ENCODE measurements around the gene CEP70.
"Not testable (repeated sequence)": the region's sequence is repeated elsewhere in the genome, so short reads cannot be mapped to it uniquely, and the experiment has no call there.

Gene CEP70

DNA sequence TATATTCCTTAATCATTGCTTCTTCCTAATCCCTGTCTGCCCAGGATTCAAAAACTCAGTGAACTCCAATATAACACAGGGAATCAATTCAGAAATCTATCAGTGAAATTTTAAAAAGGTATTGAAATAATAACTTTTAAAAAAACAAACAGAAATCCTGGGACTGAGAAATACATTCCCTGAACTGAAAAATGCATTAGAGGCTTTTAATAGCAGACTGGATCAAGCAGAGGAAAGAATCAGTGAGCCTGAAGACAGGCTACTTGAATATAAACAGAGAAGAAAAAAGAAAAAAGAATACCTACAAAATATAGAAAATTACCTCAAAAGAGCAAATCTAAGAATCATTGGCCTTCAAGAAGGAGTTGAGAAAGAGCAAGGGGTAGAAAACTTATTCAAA is 54.7 kb downstream of the CEP70 start:
- ATAC-seq = no peak
- TF ChIP-seq, protein P1, sequence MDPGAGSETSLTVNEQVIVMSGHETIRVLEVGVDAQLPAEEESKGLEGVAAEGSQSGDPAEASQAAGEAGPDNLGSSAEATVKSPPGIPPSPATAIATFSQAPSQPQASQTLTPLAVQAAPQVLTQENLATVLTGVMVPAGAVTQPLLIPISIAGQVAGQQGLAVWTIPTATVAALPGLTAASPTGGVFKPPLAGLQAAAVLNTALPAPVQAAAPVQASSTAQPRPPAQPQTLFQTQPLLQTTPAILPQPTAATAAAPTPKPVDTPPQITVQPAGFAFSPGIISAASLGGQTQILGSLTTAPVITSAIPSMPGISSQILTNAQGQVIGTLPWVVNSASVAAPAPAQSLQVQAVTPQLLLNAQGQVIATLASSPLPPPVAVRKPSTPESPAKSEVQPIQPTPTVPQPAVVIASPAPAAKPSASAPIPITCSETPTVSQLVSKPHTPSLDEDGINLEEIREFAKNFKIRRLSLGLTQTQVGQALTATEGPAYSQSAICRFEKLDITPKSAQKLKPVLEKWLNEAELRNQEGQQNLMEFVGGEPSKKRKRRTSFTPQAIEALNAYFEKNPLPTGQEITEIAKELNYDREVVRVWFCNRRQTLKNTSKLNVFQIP (CRISPR knock-in tag; IDR thresholded peaks at IDR 0.05; ENCODE audit: borderline replicate concordance, low read depth) = no peak
- TF ChIP-seq, protein P2, sequence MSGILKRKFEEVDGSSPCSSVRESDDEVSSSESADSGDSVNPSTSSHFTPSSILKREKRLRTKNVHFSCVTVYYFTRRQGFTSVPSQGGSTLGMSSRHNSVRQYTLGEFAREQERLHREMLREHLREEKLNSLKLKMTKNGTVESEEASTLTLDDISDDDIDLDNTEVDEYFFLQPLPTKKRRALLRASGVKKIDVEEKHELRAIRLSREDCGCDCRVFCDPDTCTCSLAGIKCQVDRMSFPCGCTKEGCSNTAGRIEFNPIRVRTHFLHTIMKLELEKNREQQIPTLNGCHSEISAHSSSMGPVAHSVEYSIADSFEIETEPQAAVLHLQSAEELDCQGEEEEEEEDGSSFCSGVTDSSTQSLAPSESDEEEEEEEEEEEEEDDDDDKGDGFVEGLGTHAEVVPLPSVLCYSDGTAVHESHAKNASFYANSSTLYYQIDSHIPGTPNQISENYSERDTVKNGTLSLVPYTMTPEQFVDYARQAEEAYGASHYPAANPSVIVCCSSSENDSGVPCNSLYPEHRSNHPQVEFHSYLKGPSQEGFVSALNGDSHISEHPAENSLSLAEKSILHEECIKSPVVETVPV (CRISPR knock-in tag; IDR thresholded peaks at IDR 0.05) = no peak
- TF ChIP-seq, protein P3, sequence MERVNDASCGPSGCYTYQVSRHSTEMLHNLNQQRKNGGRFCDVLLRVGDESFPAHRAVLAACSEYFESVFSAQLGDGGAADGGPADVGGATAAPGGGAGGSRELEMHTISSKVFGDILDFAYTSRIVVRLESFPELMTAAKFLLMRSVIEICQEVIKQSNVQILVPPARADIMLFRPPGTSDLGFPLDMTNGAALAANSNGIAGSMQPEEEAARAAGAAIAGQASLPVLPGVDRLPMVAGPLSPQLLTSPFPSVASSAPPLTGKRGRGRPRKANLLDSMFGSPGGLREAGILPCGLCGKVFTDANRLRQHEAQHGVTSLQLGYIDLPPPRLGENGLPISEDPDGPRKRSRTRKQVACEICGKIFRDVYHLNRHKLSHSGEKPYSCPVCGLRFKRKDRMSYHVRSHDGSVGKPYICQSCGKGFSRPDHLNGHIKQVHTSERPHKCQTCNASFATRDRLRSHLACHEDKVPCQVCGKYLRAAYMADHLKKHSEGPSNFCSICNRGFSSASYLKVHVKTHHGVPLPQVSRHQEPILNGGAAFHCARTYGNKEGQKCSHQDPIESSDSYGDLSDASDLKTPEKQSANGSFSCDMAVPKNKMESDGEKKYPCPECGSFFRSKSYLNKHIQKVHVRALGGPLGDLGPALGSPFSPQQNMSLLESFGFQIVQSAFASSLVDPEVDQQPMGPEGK (CRISPR knock-in tag; IDR thresholded peaks at IDR 0.05; ENCODE audit: borderline replicate concordance) = no peak
- TF ChIP-seq BACH2 (CRISPR knock-in tag; IDR thresholded peaks at IDR 0.05; ENCODE audit: borderline replicate concordance) = no peak

DNA sequence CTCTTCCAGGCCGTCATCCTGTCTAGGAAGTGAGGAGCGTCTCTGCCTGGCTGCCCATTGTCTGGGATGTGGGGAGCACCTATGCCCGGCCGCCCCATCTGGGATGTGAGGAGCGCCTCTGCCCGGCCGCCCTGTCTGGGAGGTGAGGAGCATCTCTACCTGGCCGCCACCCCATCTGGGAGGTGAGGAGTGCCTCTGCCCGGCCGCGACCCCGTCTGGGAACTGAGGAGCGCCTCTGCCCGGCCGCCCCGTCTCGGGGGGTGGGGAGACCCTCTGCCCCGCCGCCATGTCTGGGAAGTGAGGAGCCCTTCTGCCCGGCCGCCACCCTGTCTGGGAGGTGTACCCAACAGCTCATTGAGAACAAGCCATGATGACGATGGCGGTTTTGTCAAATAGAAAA is 72.6 kb downstream of the CEP70 start:
- not testable (repeated sequence) for ATAC-seq

DNA sequence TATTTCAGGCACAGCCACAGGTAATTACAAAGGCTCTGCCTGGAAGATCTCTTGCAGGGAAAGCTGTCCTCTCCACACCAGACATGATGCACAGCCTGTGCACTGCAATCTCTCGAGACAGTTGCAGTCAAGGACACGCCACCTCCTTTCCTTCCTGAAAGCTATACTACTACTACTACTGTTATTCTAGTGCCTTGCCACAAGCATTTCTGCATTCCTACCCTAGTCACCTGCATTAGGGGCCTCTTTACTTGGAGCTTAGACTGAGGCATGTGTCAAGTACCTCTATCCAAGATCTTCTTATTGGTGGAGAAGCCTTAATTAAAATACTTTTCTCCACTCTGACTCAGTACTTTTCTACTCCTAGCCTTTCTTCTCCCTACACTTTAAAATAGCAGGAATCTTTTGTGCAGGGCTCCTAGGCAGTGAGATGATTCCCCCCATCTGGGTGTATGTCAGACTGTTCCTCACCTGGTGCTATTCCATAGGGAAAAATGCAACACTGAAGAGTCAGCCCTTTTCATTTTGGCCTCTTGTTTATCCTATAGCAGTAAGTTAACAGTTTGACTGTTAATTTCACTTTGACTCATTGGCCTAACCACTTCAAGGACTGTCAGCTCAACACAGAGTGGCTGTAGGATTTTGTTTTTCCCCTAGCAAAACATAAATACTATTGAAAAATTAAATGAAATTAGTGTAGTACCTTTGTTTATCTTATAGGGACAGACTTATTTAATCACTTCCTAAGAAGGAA is 80.8 kb downstream of the CEP70 start:
- TF ChIP-seq ISL1 (CRISPR knock-in tag; IDR thresholded peaks at IDR 0.05) (no peak), ZNF565 (CRISPR knock-in tag; conservative IDR thresholded peaks at IDR 0.05; ENCODE audit: low read depth) (no peak), ARNTL (CRISPR knock-in tag; IDR thresholded peaks at IDR 0.05; ENCODE audit: borderline replicate concordance, low read depth) (no peak), TCF4 (CRISPR knock-in tag; IDR thresholded peaks at IDR 0.05; ENCODE audit: borderline replicate concordance) (no peak), ZC3H10 (CRISPR knock-in tag; IDR thresholded peaks at IDR 0.05) (no peak), RARB (CRISPR knock-in tag; IDR thresholded peaks at IDR 0.05) (no peak), ESRRG (CRISPR knock-in tag; IDR thresholded peaks at IDR 0.05) (no peak), ZNF8 (CRISPR knock-in tag; IDR thresholded peaks at IDR 0.05) (no peak), SNAI2 (CRISPR knock-in tag; IDR thresholded peaks at IDR 0.05) (no peak), CSDC2 (CRISPR knock-in tag; IDR thresholded peaks at IDR 0.05) (no peak), BACH2 (CRISPR knock-in tag; IDR thresholded peaks at IDR 0.05; ENCODE audit: borderline replicate concordance) (no peak), ZFP3 (CRISPR knock-in tag; IDR thresholded peaks at IDR 0.05) (no peak)
- TF ChIP-seq, protein P1 (CRISPR knock-in tag; IDR thresholded peaks at IDR 0.05; ENCODE audit: borderline replicate concordance, low read depth) = no peak
- TF ChIP-seq, protein P4, sequence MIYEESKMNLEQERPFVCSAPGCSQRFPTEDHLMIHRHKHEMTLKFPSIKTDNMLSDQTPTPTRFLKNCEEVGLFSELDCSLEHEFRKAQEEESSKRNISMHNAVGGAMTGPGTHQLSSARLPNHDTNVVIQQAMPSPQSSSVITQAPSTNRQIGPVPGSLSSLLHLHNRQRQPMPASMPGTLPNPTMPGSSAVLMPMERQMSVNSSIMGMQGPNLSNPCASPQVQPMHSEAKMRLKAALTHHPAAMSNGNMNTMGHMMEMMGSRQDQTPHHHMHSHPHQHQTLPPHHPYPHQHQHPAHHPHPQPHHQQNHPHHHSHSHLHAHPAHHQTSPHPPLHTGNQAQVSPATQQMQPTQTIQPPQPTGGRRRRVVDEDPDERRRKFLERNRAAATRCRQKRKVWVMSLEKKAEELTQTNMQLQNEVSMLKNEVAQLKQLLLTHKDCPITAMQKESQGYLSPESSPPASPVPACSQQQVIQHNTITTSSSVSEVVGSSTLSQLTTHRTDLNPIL (CRISPR knock-in tag; IDR thresholded peaks at IDR 0.05; ENCODE audit: low read depth) = no peak
- TF ChIP-seq, protein P2 (CRISPR knock-in tag; IDR thresholded peaks at IDR 0.05) = no peak
- TF ChIP-seq, protein P3 (CRISPR knock-in tag; IDR thresholded peaks at IDR 0.05; ENCODE audit: borderline replicate concordance) = no peak
- no peak for ATAC-seq
